GM21786 (cell line): ENCODE results near the gene VN1R5.
A peak's percentile ranks its signal among the peaks of the same experiment; 100 is the strongest.
"Not testable (repeated sequence)": the region's sequence is repeated elsewhere in the genome, so short reads cannot be mapped to it uniquely, and the experiment has no call there.

Source experiments
- ATAC-seq: cut with Tn5 transposase; IDR thresholded peaks from one replicate; pipeline ENCODE4 v1.9.1; 2021; ENCODE audit not compliant: unreplicated experiment

Gene VN1R5

GRCh38 chr1:247255772-247256171 is at the start of gene VN1R5:
TSS of gene VN1R5 (plus strand) at chr1:247256072.
- ATAC-seq: not testable (repeated sequence)

GRCh38 chr1:247209396-247209795 is 46.5 kb upstream of the VN1R5 start:
- no peak for ATAC-seq

GRCh38 chr1:247210062-247210375 is 45.9 kb upstream of the VN1R5 start:
- ATAC-seq: peak; percentile 0

- peak; percentile 84 for ATAC-seq
Measured at GRCh38 chr1:247210376-247211117, 45.3 kb upstream of the VN1R5 start.

- ATAC-seq: no peak
Measured at GRCh38 chr1:247211339-247211738, 44.5 kb upstream of the VN1R5 start.

- peak; percentile 60 for ATAC-seq
Measured at GRCh38 chr1:247212012-247212411, 43.9 kb upstream of the VN1R5 start.

GRCh38 chr1:247212627-247213617 is 43.0 kb upstream of the VN1R5 start:
- no peak for ATAC-seq

GRCh38 chr1:247216261-247216660 is 39.6 kb upstream of the VN1R5 start:
- ATAC-seq: no peak

- no peak for ATAC-seq
Measured at GRCh38 chr1:247218121-247218651, 37.7 kb upstream of the VN1R5 start.

- ATAC-seq: not testable (repeated sequence)
Measured at GRCh38 chr1:247220280-247220679, 35.6 kb upstream of the VN1R5 start.

GRCh38 chr1:247222840-247223239 is 33.0 kb upstream of the VN1R5 start:
- ATAC-seq: no peak

GRCh38 chr1:247224822-247225221 is 31.1 kb upstream of the VN1R5 start:
- ATAC-seq: no peak

GRCh38 chr1:247228133-247228532 is 27.7 kb upstream of the VN1R5 start:
- ATAC-seq: no peak

GRCh38 chr1:247241691-247242090 is 14.2 kb upstream of the VN1R5 start:
- ATAC-seq: no peak

GRCh38 chr1:247243524-247244137 is 12.2 kb upstream of the VN1R5 start:
- ATAC-seq: no peak

GRCh38 chr1:247246325-247247115 is 9.4 kb upstream of the VN1R5 start:
- ATAC-seq: no peak

GRCh38 chr1:247247568-247247967 is 8.3 kb upstream of the VN1R5 start:
- no peak for ATAC-seq

GRCh38 chr1:247266053-247266452 is 10.2 kb downstream of the VN1R5 start:
- no peak for ATAC-seq

GRCh38 chr1:247268390-247269045 is 12.6 kb downstream of the VN1R5 start:
- no peak for ATAC-seq

- ATAC-seq: no peak
Measured at GRCh38 chr1:247269133-247269532, 13.3 kb downstream of the VN1R5 start.
